RWPE2 (cell line): ENCODE data around the gene TTC39B.

ENCODE experiments used
- ATAC-seq: fragments of 200-7000 bp; cut with Tn5 transposase; 3 replicates; pipeline ENCODE4 v1.9.1; 2021; ENCODE audit warnings: low read depth
- DNase-seq: peaks from one replicate; pipeline ENCODE4 v3.0.0-alpha.2; 2020; ENCODE audit warnings: low spot score
- H3K27ac ChIP-seq: fragments of 450-650 bp; 2 replicates; pipeline ENCODE4 v1.5.1; 2017; ENCODE audit warnings: mild to moderate bottlenecking; ENCODE audit not compliant: poor library complexity, severe bottlenecking
- H3K27me3 ChIP-seq: fragments of 250-450 bp; sonication (Bioruptor Pico); 2 replicates; pipeline ENCODE4 v1.5.1; 2021; ENCODE audit warnings: mild to moderate bottlenecking, moderate library complexity; ENCODE audit not compliant: insufficient read depth, poor library complexity, severe bottlenecking
- H3K36me3 ChIP-seq: fragments of 250-450 bp; sonication (Bioruptor Pico); 2 replicates; pipeline ENCODE4 v1.5.1; 2020; ENCODE audit warnings: low read depth, mild to moderate bottlenecking, moderate library complexity
- H3K4me1 ChIP-seq: fragments of 250-450 bp; sonication (Bioruptor Pico); 2 replicates; pipeline ENCODE4 v1.5.1; 2021; ENCODE audit warnings: mild to moderate bottlenecking, moderate library complexity; ENCODE audit not compliant: insufficient read depth, poor library complexity, severe bottlenecking
- H3K4me3 ChIP-seq: fragments of 250-450 bp; sonication (Bioruptor Pico); 2 replicates; pipeline ENCODE4 v1.5.1; 2021; ENCODE audit warnings: mild to moderate bottlenecking, moderate library complexity; ENCODE audit not compliant: severe bottlenecking
- H3K9me3 ChIP-seq: fragments of 250-450 bp; sonication (Bioruptor Pico); 2 replicates; pipeline ENCODE4 v1.5.1; 2021; ENCODE audit warnings: mild to moderate bottlenecking, moderate library complexity; ENCODE audit not compliant: severe bottlenecking
- CTCF ChIP-seq: fragments of 450-650 bp; IDR thresholded peaks from one replicate; pipeline ENCODE4 v1.5.1; 2017; ENCODE audit warnings: mild to moderate bottlenecking, moderate library complexity; ENCODE audit not compliant: poor library complexity, severe bottlenecking

TTC39B gene

GRCh38 chr9:15213249-15213648 is 93.8 kb downstream of the TTC39B start:
- TF ChIP-seq CTCF: no peak
- Histone ChIP-seq H3K36me3 (no peaks in the 10 kb centered on the region), H3K9me3 (no peaks in the 10 kb centered on the region), H3K4me3 (no peak overlapping the region), H3K27me3 (no peaks in the 10 kb centered on the region), H3K4me1 (no peaks in the 10 kb centered on the region), H3K27ac (no peak overlapping the region)
- no peak for ATAC-seq
- DNase-seq: no peak

DNA sequence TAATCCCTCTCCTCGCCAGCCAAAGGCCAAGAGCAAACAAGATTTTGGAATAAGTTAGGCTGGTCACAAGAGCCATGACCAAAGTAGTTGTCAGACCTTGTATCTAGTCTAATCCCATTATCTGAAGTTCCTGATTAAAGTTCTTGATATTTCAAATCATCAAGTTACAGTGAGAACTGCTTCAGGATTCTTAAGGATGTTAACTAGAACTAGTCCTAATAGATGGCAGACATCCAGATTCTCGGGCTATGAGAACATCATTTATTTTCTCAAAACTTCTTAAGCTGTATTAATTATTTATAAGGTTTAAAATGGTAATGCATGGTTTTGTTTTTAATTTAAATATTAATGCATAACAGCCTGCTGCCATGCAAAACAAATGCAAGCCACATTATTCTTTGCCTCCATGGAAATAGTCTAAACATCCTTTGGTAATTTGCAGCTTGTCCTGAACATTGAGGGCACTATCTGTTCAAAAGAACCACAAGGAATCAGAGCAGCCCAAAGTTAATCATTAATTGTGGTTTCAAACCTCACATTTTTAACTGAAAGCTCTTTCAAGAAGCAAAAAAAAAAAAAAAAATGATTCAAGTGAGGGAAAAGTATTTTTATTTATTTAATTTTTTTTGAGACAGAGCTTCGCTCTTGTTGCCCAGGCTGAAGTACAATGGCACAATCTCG is 95.1 kb downstream of the TTC39B start:
- no peak for ATAC-seq
- H3K27me3 ChIP-seq: no peaks in the 10 kb centered on the region
- no peaks in the 10 kb centered on the region for H3K9me3 ChIP-seq
- no peak overlapping the region for H3K4me3 ChIP-seq
- peak; percentile 63 for TF ChIP-seq CTCF
- no peaks in the 10 kb centered on the region for H3K36me3 ChIP-seq
- DNase-seq: no peak
- H3K27ac ChIP-seq: no peak overlapping the region
- H3K4me1 ChIP-seq: no peaks in the 10 kb centered on the region

GRCh38 chr9:15211160-15211814 is 95.7 kb downstream of the TTC39B start:
- H3K36me3 ChIP-seq: no peaks in the 10 kb centered on the region
- no peak for DNase-seq
- no peak overlapping the region for H3K27ac ChIP-seq
- no peaks in the 10 kb centered on the region for H3K4me1 ChIP-seq
- TF ChIP-seq CTCF: peak; percentile 93
- H3K9me3 ChIP-seq: no peaks in the 10 kb centered on the region
- H3K4me3 ChIP-seq: no peak overlapping the region
- no peaks in the 10 kb centered on the region for H3K27me3 ChIP-seq
- 0 out of 3 replicates have a peak, but pooled peaks have one; percentile 31 for ATAC-seq

DNA sequence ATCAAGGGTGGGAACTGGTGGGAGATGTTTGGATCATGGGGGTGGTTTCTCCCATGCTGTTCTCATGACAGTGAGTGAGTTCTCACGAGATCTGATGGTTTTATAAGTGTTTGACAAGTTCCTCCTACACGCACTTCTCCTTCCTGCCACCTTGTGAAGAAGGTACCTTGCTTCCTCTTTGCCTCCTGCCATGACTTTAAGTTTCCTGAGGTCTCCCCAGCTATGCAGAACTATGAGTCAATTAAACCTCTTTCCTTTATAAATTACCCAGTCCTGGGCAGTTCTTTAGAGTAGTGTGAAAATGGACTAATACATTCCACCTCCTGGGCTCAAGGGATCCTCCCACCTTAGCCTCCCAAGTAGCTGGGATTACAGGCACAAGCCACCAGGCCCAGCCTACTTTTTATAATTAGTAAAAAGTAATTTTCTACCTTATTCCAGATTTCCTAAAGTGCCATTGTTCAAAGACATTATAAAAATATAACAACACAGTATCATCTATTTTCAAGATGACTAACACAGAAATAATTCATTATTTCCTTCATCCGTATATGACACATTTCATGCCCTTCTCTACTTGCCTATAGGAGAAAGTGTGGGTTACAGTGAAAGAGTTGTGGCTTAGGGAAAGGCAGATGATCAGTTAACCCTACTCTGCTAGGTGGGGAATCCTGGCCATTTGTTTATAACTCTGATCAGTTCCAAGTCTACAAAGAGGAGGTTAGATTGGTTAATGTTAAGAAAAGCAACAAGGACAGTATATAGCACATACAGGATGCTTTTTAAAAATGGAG is 99.9 kb downstream of the TTC39B start:
- DNase-seq (no peak), ATAC-seq (no peak)
- Histone ChIP-seq H3K27ac (no peak overlapping the region), H3K4me3 (no peak overlapping the region), H3K4me1 (no peaks in the 10 kb centered on the region), H3K36me3 (no peaks in the 10 kb centered on the region), H3K9me3 (no peaks in the 10 kb centered on the region), H3K27me3 (no peaks in the 10 kb centered on the region)
- no peak for TF ChIP-seq CTCF
